ENCODE measurements around the gene TRIM33. TPM values are rescaled to one million over a fixed set of nuclear protein-coding genes. Genes with fewer than 3 reads are reported as not detected.
"Not testable (repeated sequence)": the region's sequence is repeated elsewhere in the genome, so short reads cannot be mapped to it uniquely, and the experiment has no call there.

TRIM33 gene
- total RNA-seq, 1 donor from 2014 or later, result 75.4 TPM

- H3K9ac ChIP-seq, result no peak overlapping the region
- DNase-seq (ENCODE audit: low spot score), result no peak
- peaks cover 35% of the 10 kb centered on the region for H3K79me2 ChIP-seq (ENCODE audit: low read depth)
- no peaks in the 10 kb centered on the region for H3K27me3 Mint-ChIP-seq (ENCODE audit: insufficient read depth, low read depth)
- TF ChIP-seq EZH2 (IDR thresholded peaks at IDR 0.05) (no peak), CTCF (IDR thresholded peaks at IDR 0.05) (no peak), EZH2phosphoT487 (IDR thresholded peaks at IDR 0.05) (no peak)
- H3F3A ChIP-seq (ENCODE audit: low read depth), result no peaks in the 10 kb centered on the region
- no peaks in the 10 kb centered on the region for H3K27me3 ChIP-seq
- no peak overlapping the region for H3K4me3 ChIP-seq
- no peak overlapping the region for H2AFZ ChIP-seq (replicated peaks)
- no peak overlapping the region for H3K27ac ChIP-seq
- H3K4me1 ChIP-seq, result no peaks in the 10 kb centered on the region
- H3K36me3 Mint-ChIP-seq, result peaks cover 35% of the 10 kb centered on the region
- H3K4me3 Mint-ChIP-seq, result no peak overlapping the region
- peaks cover 16% of the 10 kb centered on the region for H3K36me3 ChIP-seq
- H3K4me2 ChIP-seq, result no peak overlapping the region
- H3K9me3 ChIP-seq (ENCODE audit: low read depth), result no peaks in the 10 kb centered on the region
- H3K9me3 Mint-ChIP-seq, result no peaks in the 10 kb centered on the region
- no peaks in the 10 kb centered on the region for H3K4me1 Mint-ChIP-seq
- no peak overlapping the region for H3K27ac Mint-ChIP-seq
- peaks cover 15% of the 10 kb centered on the region for H4K20me1 ChIP-seq (ENCODE audit: low read depth)
These were observed 57.6 kb downstream of the TRIM33 start for GRCh38 chr1:114453361-114453784.

GRCh38 chr1:114448370-114449036 lies 62.5 kb downstream of the TRIM33 start:
- no peak overlapping the region for H3K4me3 ChIP-seq
- peaks cover 34% of the 10 kb centered on the region for H3K36me3 Mint-ChIP-seq
- TF ChIP-seq EZH2 (IDR thresholded peaks at IDR 0.05), result no peak
- TF ChIP-seq EZH2phosphoT487 (IDR thresholded peaks at IDR 0.05), result no peak
- no peak for TF ChIP-seq CTCF (IDR thresholded peaks at IDR 0.05)
- H3K4me1 ChIP-seq, result no peaks in the 10 kb centered on the region
- no peak overlapping the region for H3K9ac ChIP-seq
- no peak overlapping the region for H3K27ac ChIP-seq
- peaks cover 11% of the 10 kb centered on the region for H4K20me1 ChIP-seq (ENCODE audit: low read depth)
- no peaks in the 10 kb centered on the region for H3K4me1 Mint-ChIP-seq
- no peaks in the 10 kb centered on the region for H3K27me3 Mint-ChIP-seq (ENCODE audit: insufficient read depth, low read depth)
- no peak overlapping the region for H3K4me2 ChIP-seq
- no peaks in the 10 kb centered on the region for H3K27me3 ChIP-seq
- no peak overlapping the region for H3K4me3 Mint-ChIP-seq
- DNase-seq (ENCODE audit: low spot score), result no peak
- H3K79me2 ChIP-seq (ENCODE audit: low read depth), result peaks cover 48% of the 10 kb centered on the region
- peaks cover 10% of the 10 kb centered on the region for H3K36me3 ChIP-seq
- no peak overlapping the region for H3K27ac Mint-ChIP-seq
- no peaks in the 10 kb centered on the region for H3K9me3 ChIP-seq (ENCODE audit: low read depth)
- H3K9me3 Mint-ChIP-seq, result no peaks in the 10 kb centered on the region
- H2AFZ ChIP-seq (replicated peaks), result no peak overlapping the region
- no peaks in the 10 kb centered on the region for H3F3A ChIP-seq (ENCODE audit: low read depth)

- Mint-ChIP-seq H3K27me3 (ENCODE audit: insufficient read depth, low read depth) (no peaks in the 10 kb centered on the region), H3K9me3 (no peaks in the 10 kb centered on the region)
These were observed 64.8 kb downstream of the TRIM33 start for GRCh38 chr1:114446198-114446597.

GRCh38 chr1:114443226-114443625 lies 67.8 kb downstream of the TRIM33 start:
- H2AFZ ChIP-seq (replicated peaks); H3K9me3 ChIP-seq (ENCODE audit: low read depth); H3K4me3 ChIP-seq; H3K4me2 ChIP-seq; H3K4me1 Mint-ChIP-seq; DNase-seq (ENCODE audit: low spot score); H3F3A ChIP-seq (ENCODE audit: low read depth); H3K27me3 Mint-ChIP-seq (ENCODE audit: insufficient read depth, low read depth); H3K27ac ChIP-seq; H3K27me3 ChIP-seq; H3K9me3 Mint-ChIP-seq; H4K20me1 ChIP-seq (ENCODE audit: low read depth); H3K36me3 ChIP-seq; H3K9ac ChIP-seq; H3K4me3 Mint-ChIP-seq; H3K27ac Mint-ChIP-seq; H3K4me1 ChIP-seq: not testable (repeated sequence)
- peaks cover 40% of the 10 kb centered on the region for H3K36me3 Mint-ChIP-seq
- H3K79me2 ChIP-seq (ENCODE audit: low read depth), result peaks cover 71% of the 10 kb centered on the region

More at GRCh38 chr1:114446198-114446597, 64.8 kb downstream of the TRIM33 start:
- Histone ChIP-seq H3K27me3 (no peaks in the 10 kb centered on the region), H3K9ac (no peak overlapping the region), H3F3A (ENCODE audit: low read depth) (no peaks in the 10 kb centered on the region), H2AFZ (replicated peaks) (no peak overlapping the region), H3K9me3 (ENCODE audit: low read depth) (no peaks in the 10 kb centered on the region), H4K20me1 (ENCODE audit: low read depth) (peaks cover 11% of the 10 kb centered on the region), H3K4me3 (no peak overlapping the region), H3K27ac (no peak overlapping the region), H3K79me2 (ENCODE audit: low read depth) (peaks cover 57% of the 10 kb centered on the region), H3K4me1 (no peaks in the 10 kb centered on the region), H3K36me3 (peaks cover 6% of the 10 kb centered on the region), H3K4me2 (no peak overlapping the region)
- H3K4me1 Mint-ChIP-seq, result no peaks in the 10 kb centered on the region
- no peak overlapping the region for H3K4me3 Mint-ChIP-seq
- H3K36me3 Mint-ChIP-seq, result peaks cover 31% of the 10 kb centered on the region
- H3K27ac Mint-ChIP-seq, result no peak overlapping the region
- TF ChIP-seq EZH2 (IDR thresholded peaks at IDR 0.05) (no peak), CTCF (IDR thresholded peaks at IDR 0.05) (no peak), EZH2phosphoT487 (IDR thresholded peaks at IDR 0.05) (no peak)
- DNase-seq (ENCODE audit: low spot score), result no peak

All from neural progenitor cell (in vitro differentiated cells).